PC-9 (cell line): ENCODE measurements around the gene FBXL17.

Experiments
- CTCF ChIP-seq: fragments of 200-600 bp; sonication (generic); conservative IDR thresholded peaks from 2 replicates; pipeline ENCODE4 v1.6.1; 2017; ENCODE audit warnings: mixed run types, antibody characterized with exemption, mild to moderate bottlenecking, moderate library complexity
- EZH2 ChIP-seq: fragments of 200-600 bp; sonication (generic); IDR thresholded peaks from 2 replicates; pipeline ENCODE4 v1.8.0; 2017; ENCODE audit warnings: antibody characterized with exemption, low read depth

DNA sequence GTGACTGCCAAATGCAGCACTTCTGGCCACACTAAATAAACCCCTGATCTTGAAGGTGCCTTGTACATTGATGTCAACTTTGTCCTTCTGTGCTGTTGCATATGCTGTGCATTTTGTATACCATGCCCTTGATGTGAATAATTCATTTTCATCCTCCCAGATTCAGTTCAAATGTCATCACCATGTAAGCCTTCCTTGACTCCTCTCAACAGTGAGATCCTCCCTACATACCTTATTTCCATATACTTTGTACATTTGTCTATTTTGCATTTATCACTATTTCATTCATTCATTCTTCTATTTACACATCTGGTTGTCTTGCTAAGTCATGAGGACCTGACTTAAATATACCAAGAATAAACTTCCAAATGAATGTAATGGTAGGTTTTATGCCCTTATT lies 438.0 kb downstream of the FBXL17 start:
- TF ChIP-seq CTCF = no peak
- no peak for TF ChIP-seq EZH2
